KBM-7 (cell line): ENCODE data around the gene ZNF521.

Experiments
- DNase-seq: peaks from one replicate; pipeline ENCODE4 v3.0.0-alpha.2; 2015
- in situ Hi-C: fragments of 300-500 bp; cut with MboI; formaldehyde crosslinking; loops from 2 replicates; pipeline ENCODE4 v1.14.3; 2020; ENCODE audit warnings: low sequenced_read_pairs, low pct_unique_long_range_greater_than_20kb, mixed read lengths

Gene ZNF521

GRCh38 chr18:25299426-25300300 is 52.3 kb downstream of the ZNF521 start:
- in situ Hi-C loops, result no loop called here

GRCh38 chr18:25298853-25299274 is 53.1 kb downstream of the ZNF521 start:
- in situ Hi-C loops, result no loop called here

More at GRCh38 chr18:25299426-25300300, 52.3 kb downstream of the ZNF521 start:
- peak; percentile 47 for DNase-seq

GRCh38 chr18:25295624-25296138 is 56.3 kb downstream of the ZNF521 start:
- DNase-seq, result no peak
- in situ Hi-C loops, result no loop called here

More at GRCh38 chr18:25298853-25299274, 53.1 kb downstream of the ZNF521 start:
- peak; percentile 76 for DNase-seq

GRCh38 chr18:25291150-25291549 is 60.8 kb downstream of the ZNF521 start:
- DNase-seq, result no peak
- in situ Hi-C loops, result no loop called here

- peak; percentile 11 for DNase-seq
- in situ Hi-C loops, result no loop called here
These were observed 62.9 kb downstream of the ZNF521 start for GRCh38 chr18:25289001-25289631.

- DNase-seq, result no peak
- in situ Hi-C loops, result no loop called here
These were observed 63.5 kb downstream of the ZNF521 start for GRCh38 chr18:25288340-25288938.

- no peak for DNase-seq
- in situ Hi-C loops, result no loop called here
These were observed 64.9 kb downstream of the ZNF521 start for GRCh38 chr18:25287106-25287505.

GRCh38 chr18:25284861-25285550 is 67.0 kb downstream of the ZNF521 start:
- in situ Hi-C loops, result no loop called here
- DNase-seq, result peak; percentile 27

- in situ Hi-C loops, result no loop called here
These were observed 67.7 kb downstream of the ZNF521 start for GRCh38 chr18:25284281-25284680.

GRCh38 chr18:25283781-25284180 is 68.2 kb downstream of the ZNF521 start:
- DNase-seq, result no peak
- in situ Hi-C loops, result no loop called here

More at GRCh38 chr18:25284281-25284680, 67.7 kb downstream of the ZNF521 start:
- no peak for DNase-seq

- DNase-seq, result peak; percentile 52
- in situ Hi-C loops, result no loop called here
These were observed 68.9 kb downstream of the ZNF521 start for GRCh38 chr18:25282896-25283703.

GRCh38 chr18:25282282-25282681 is 69.7 kb downstream of the ZNF521 start:
- DNase-seq, result peak; percentile 86

GRCh38 chr18:25281556-25281955 is 70.4 kb downstream of the ZNF521 start:
- in situ Hi-C loops, result no loop called here
- no peak for DNase-seq

More at GRCh38 chr18:25282282-25282681, 69.7 kb downstream of the ZNF521 start:
- in situ Hi-C loops, result no loop called here

GRCh38 chr18:25279961-25280360 is 72.0 kb downstream of the ZNF521 start:
- in situ Hi-C loops, result no loop called here
- no peak for DNase-seq

- DNase-seq, result no peak
- in situ Hi-C loops, result no loop called here
These were observed 72.4 kb downstream of the ZNF521 start for GRCh38 chr18:25279556-25279955.

- in situ Hi-C loops, result no loop called here
- DNase-seq, result no peak
These were observed 72.8 kb downstream of the ZNF521 start for GRCh38 chr18:25279133-25279532.

GRCh38 chr18:25278394-25278793 is 73.6 kb downstream of the ZNF521 start:
- DNase-seq, result no peak
- in situ Hi-C loops, result no loop called here

- no peak for DNase-seq
- in situ Hi-C loops, result no loop called here
These were observed 76.5 kb downstream of the ZNF521 start for GRCh38 chr18:25275412-25276001.
